ENCODE data around the gene TNFAIP2.

The TNFAIP2 gene

GRCh38 chr14:103146141-103146709 lies 23.0 kb downstream of the TNFAIP2 start:
- no peaks in the 10 kb centered on the region for H3K36me3 ChIP-seq (ENCODE audit: insufficient read depth, low read length)
- no peak overlapping the region for H3K4me2 ChIP-seq (ENCODE audit: low read depth, low read length, poor library complexity, severe bottlenecking)
- H3K4me1 ChIP-seq (ENCODE audit: insufficient read depth, low read length, poor library complexity, severe bottlenecking) = peaks cover under 1% of the 10 kb centered on the region
- no peak overlapping the region for H3K4me3 ChIP-seq (ENCODE audit: low read length, poor library complexity, severe bottlenecking)
- no peaks in the 10 kb centered on the region for H3K9me3 ChIP-seq (ENCODE audit: insufficient read depth, low read depth, low read length)
- no peak overlapping the region for H3K9ac ChIP-seq (ENCODE audit: low read depth, low read length, poor library complexity, severe bottlenecking)
- no peaks in the 10 kb centered on the region for H3K27me3 ChIP-seq (ENCODE audit: insufficient read depth, low read length, poor library complexity, severe bottlenecking)
- no peaks in the 10 kb centered on the region for H3K9me2 ChIP-seq (replicated peaks; ENCODE audit: low read depth, low read length)
- H4K20me1 ChIP-seq (ENCODE audit: insufficient read depth, low read length, poor library complexity, severe bottlenecking) = no peaks in the 10 kb centered on the region
- H3F3A ChIP-seq (ENCODE audit: low read depth) = no peaks in the 10 kb centered on the region
- H3K79me2 ChIP-seq (ENCODE audit: insufficient read depth, low read length) = no peaks in the 10 kb centered on the region
- TF ChIP-seq, protein P1, sequence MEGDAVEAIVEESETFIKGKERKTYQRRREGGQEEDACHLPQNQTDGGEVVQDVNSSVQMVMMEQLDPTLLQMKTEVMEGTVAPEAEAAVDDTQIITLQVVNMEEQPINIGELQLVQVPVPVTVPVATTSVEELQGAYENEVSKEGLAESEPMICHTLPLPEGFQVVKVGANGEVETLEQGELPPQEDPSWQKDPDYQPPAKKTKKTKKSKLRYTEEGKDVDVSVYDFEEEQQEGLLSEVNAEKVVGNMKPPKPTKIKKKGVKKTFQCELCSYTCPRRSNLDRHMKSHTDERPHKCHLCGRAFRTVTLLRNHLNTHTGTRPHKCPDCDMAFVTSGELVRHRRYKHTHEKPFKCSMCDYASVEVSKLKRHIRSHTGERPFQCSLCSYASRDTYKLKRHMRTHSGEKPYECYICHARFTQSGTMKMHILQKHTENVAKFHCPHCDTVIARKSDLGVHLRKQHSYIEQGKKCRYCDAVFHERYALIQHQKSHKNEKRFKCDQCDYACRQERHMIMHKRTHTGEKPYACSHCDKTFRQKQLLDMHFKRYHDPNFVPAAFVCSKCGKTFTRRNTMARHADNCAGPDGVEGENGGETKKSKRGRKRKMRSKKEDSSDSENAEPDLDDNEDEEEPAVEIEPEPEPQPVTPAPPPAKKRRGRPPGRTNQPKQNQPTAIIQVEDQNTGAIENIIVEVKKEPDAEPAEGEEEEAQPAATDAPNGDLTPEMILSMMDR (conservative IDR thresholded peaks at IDR 0.05; ENCODE audit: low read length) = no peak
- TF ChIP-seq EZH2phosphoT487 (IDR thresholded peaks at IDR 0.05; ENCODE audit: borderline replicate concordance) = no peak
- H2AFZ ChIP-seq (ENCODE audit: low read length) = no peak overlapping the region

GRCh38 chr14:103149351-103150237 lies 26.3 kb downstream of the TNFAIP2 start:
- no peaks in the 10 kb centered on the region for H3K9me2 ChIP-seq (replicated peaks; ENCODE audit: low read depth, low read length)
- H3K79me2 ChIP-seq (ENCODE audit: insufficient read depth, low read length) = no peaks in the 10 kb centered on the region
- no peak overlapping the region for H2AFZ ChIP-seq (ENCODE audit: low read length)
- H3K4me3 ChIP-seq (ENCODE audit: low read length, poor library complexity, severe bottlenecking) = no peak overlapping the region
- H3K27me3 ChIP-seq (ENCODE audit: insufficient read depth, low read length, poor library complexity, severe bottlenecking) = no peaks in the 10 kb centered on the region
- H3F3A ChIP-seq (ENCODE audit: low read depth) = no peaks in the 10 kb centered on the region
- no peak overlapping the region for H3K4me2 ChIP-seq (ENCODE audit: low read depth, low read length, poor library complexity, severe bottlenecking)
- H4K20me1 ChIP-seq (ENCODE audit: insufficient read depth, low read length, poor library complexity, severe bottlenecking) = no peaks in the 10 kb centered on the region
- H3K4me1 ChIP-seq (ENCODE audit: insufficient read depth, low read length, poor library complexity, severe bottlenecking) = no peaks in the 10 kb centered on the region
- H3K9ac ChIP-seq (ENCODE audit: low read depth, low read length, poor library complexity, severe bottlenecking) = no peak overlapping the region
- no peak for TF ChIP-seq EZH2phosphoT487 (IDR thresholded peaks at IDR 0.05; ENCODE audit: borderline replicate concordance)
- TF ChIP-seq, protein P1 (conservative IDR thresholded peaks at IDR 0.05; ENCODE audit: low read length) = no peak
- H3K9me3 ChIP-seq (ENCODE audit: insufficient read depth, low read depth, low read length) = no peaks in the 10 kb centered on the region
- no peaks in the 10 kb centered on the region for H3K36me3 ChIP-seq (ENCODE audit: insufficient read depth, low read length)

DNA sequence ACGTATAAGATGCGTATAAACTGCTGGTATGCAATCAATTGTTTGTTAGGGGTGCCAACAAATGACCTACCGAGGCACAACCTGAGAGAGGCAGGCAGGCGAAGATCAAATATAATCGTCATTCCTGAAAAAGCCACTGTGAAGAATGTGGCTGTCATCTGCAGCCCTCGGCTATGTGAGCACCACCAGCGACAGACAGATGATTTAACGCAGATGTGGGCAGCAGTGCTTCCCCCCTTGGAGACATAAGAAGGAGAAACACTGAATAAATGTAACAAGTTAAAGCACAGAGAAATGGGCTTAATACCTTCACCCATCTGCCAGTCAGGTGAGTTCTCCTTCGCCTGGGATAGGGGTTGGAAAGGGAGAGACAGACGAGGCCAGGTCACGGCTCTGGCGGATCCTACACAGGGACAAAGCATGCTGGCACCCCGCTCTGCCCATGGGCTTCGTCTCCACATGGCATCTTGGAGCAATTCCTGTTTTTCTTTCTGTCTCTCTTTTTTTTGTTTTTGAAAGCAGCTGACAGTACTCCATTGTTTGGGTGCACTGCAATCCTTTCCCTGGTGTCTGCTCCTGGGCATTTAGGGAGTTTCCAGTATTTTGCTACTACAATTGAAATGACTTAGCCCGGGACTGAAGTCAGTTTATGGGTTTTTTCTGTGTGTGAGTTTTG lies 28.1 kb downstream of the TNFAIP2 start:
- Histone ChIP-seq H3K4me2 (ENCODE audit: low read depth, low read length, poor library complexity, severe bottlenecking) (no peak overlapping the region), H3K4me3 (ENCODE audit: low read length, poor library complexity, severe bottlenecking) (no peak overlapping the region), H3F3A (ENCODE audit: low read depth) (no peaks in the 10 kb centered on the region), H3K9ac (ENCODE audit: low read depth, low read length, poor library complexity, severe bottlenecking) (no peak overlapping the region), H2AFZ (ENCODE audit: low read length) (no peak overlapping the region), H3K9me3 (ENCODE audit: insufficient read depth, low read depth, low read length) (no peaks in the 10 kb centered on the region), H3K79me2 (ENCODE audit: insufficient read depth, low read length) (no peaks in the 10 kb centered on the region), H3K27me3 (ENCODE audit: insufficient read depth, low read length, poor library complexity, severe bottlenecking) (no peaks in the 10 kb centered on the region), H4K20me1 (ENCODE audit: insufficient read depth, low read length, poor library complexity, severe bottlenecking) (no peaks in the 10 kb centered on the region), H3K9me2 (replicated peaks; ENCODE audit: low read depth, low read length) (no peaks in the 10 kb centered on the region), H3K36me3 (ENCODE audit: insufficient read depth, low read length) (no peaks in the 10 kb centered on the region), H3K4me1 (ENCODE audit: insufficient read depth, low read length, poor library complexity, severe bottlenecking) (no peaks in the 10 kb centered on the region)
- TF ChIP-seq, protein P1 (conservative IDR thresholded peaks at IDR 0.05; ENCODE audit: low read length) = no peak
- no peak for TF ChIP-seq EZH2phosphoT487 (IDR thresholded peaks at IDR 0.05; ENCODE audit: borderline replicate concordance)

All from Loucy (cell line).